Left lung (tissue), 10 donors: Measurements from ENCODE around the gene TRMT44. TPM values are rescaled to one million over a fixed set of nuclear protein-coding genes. Genes with fewer than 3 reads are reported as not detected.

Source experiments
- ATAC-seq: fragments of 200-7000 bp; cut with Tn5 transposase; one replicate; pipeline ENCODE4 v1.9.1; 2020; ENCODE audit warnings: moderate library complexity
- DNase-seq, 4 donors: peaks; one replicate each; pipeline ENCODE4 v3.0.0-alpha.2; 2013 to 2020
- H3K27ac ChIP-seq, 2 donors: fragments of 200-600 bp; sonication (generic) in 1 of 2; one replicate each; pipeline versions ENCODE4 v1.5.0 to v1.8.0; 2020 to 2021
- H3K27me3 ChIP-seq, 2 donors: fragments of 200-600 bp; sonication (generic) in 1 of 2; one replicate each; pipeline versions ENCODE4 v1.5.0 to v1.8.0; 2020 to 2021
- H3K36me3 ChIP-seq, 2 donors: fragments of 200-600 bp; sonication (generic) in 1 of 2; one replicate each; pipeline versions ENCODE4 v1.5.0 to v1.8.0; 2020 to 2021
- H3K4me1 ChIP-seq, 2 donors: fragments of 200-600 bp; one replicate each; pipeline ENCODE4 v1.8.0; 2021
- H3K4me3 ChIP-seq, 2 donors: fragments of 200-600 bp; sonication (generic) in 1 of 2; one replicate each; pipeline versions ENCODE4 v1.5.0 to v1.8.0; 2020 to 2021; ENCODE audit warnings: mild to moderate bottlenecking in 1 of 2
- H3K9me3 ChIP-seq, 2 donors: fragments of 200-600 bp; sonication (generic) in 1 of 2; one replicate each; pipeline versions ENCODE4 v1.5.0 to v1.8.0; 2020 to 2021
- intact Hi-C, 2 donors: fragments of 100-400 bp; cut with DNase I; formaldehyde crosslinking; loops; one replicate each; pipeline versions ENCODE4 v1.11.2 to v1.14.2; 2022
- polyA plus RNA-seq, 6 donors: library from polyadenylated mRNA; unstranded; fragments of 120-200 nt; gene quantifications; one replicate each; pipeline ENCODE4 v1.2.1, GENCODE V29; 2013; ENCODE audit not compliant: insufficient read length in 6 of 6
- total RNA-seq, 2 donors: library from RNA; stranded (reverse); fragmentation: NEBNext Ultra II Directional; extraction: Animal tissue kit (Norgen Biotek cat#: 25700); gene quantifications; one replicate each; pipeline ENCODE4 v1.2.1, GENCODE V29; 2021
- TF ChIP-seq, protein P1 (sequence below), 2 donors: fragments of 200-600 bp; sonication (generic) in 1 of 2; IDR thresholded peaks; one replicate each; pipeline versions ENCODE4 v1.5.0 to v1.8.0; 2021; ENCODE audit warnings: antibody characterized with exemption in 2 of 2
- donor health status: DM: no; HTN: yes; CAD: no.
- donor health status: DM: no; HTN: no; CAD: no.

The TRMT44 gene
- total and polyA plus RNA-seq, 8 donors, result 15.0 to 20.6 (median 19.1) TPM

GRCh38 chr4:8398347-8398746, 42.2 kb upstream of the TRMT44 start:
- H3K36me3 ChIP-seq, result peaks cover 0 to 59% of the 10 kb centered on the region in 2 donors
- no peak overlapping the region for H3K4me3 ChIP-seq
- H3K9me3 ChIP-seq, result no peaks in the 10 kb centered on the region
- no peak overlapping the region for H3K27ac ChIP-seq
- H3K4me1 ChIP-seq, result peaks cover 11 to 22% of the 10 kb centered on the region in 2 donors
- intact Hi-C loops, result no loop called here
- TF ChIP-seq, protein P1, sequence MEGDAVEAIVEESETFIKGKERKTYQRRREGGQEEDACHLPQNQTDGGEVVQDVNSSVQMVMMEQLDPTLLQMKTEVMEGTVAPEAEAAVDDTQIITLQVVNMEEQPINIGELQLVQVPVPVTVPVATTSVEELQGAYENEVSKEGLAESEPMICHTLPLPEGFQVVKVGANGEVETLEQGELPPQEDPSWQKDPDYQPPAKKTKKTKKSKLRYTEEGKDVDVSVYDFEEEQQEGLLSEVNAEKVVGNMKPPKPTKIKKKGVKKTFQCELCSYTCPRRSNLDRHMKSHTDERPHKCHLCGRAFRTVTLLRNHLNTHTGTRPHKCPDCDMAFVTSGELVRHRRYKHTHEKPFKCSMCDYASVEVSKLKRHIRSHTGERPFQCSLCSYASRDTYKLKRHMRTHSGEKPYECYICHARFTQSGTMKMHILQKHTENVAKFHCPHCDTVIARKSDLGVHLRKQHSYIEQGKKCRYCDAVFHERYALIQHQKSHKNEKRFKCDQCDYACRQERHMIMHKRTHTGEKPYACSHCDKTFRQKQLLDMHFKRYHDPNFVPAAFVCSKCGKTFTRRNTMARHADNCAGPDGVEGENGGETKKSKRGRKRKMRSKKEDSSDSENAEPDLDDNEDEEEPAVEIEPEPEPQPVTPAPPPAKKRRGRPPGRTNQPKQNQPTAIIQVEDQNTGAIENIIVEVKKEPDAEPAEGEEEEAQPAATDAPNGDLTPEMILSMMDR (IDR thresholded peaks at IDR 0.05), result no peak
- no peak for DNase-seq
- H3K27me3 ChIP-seq, result no peaks in the 10 kb centered on the region
- ATAC-seq, result no peak

- Histone ChIP-seq H3K36me3 (peaks cover 0 to 60% of the 10 kb centered on the region in 2 donors), H3K4me3 (no peak overlapping the region), H3K4me1 (peaks cover 4 to 22% of the 10 kb centered on the region in 2 donors), H3K9me3 (no peaks in the 10 kb centered on the region), H3K27me3 (no peaks in the 10 kb centered on the region), H3K27ac (no peak overlapping the region)
- no peak for ATAC-seq
- intact Hi-C loops, result no loop called here
- TF ChIP-seq, protein P1 (IDR thresholded peaks at IDR 0.05), result no peak
- no peak for DNase-seq
Observed at GRCh38 chr4:8399298-8399697, 41.3 kb upstream of the TRMT44 start.

GRCh38 chr4:8400632-8401325, 39.8 kb upstream of the TRMT44 start:
- Histone ChIP-seq H3K27me3 (no peaks in the 10 kb centered on the region), H3K36me3 (peaks cover 0 to 67% of the 10 kb centered on the region in 2 donors), H3K4me1 (peaks cover 0 to 22% of the 10 kb centered on the region in 2 donors), H3K9me3 (no peaks in the 10 kb centered on the region), H3K27ac (no peak overlapping the region), H3K4me3 (no peak overlapping the region)
- DNase-seq, result no peak
- intact Hi-C loops, result loop anchor here (5.0 to 10.0 kb wide), 2 partner anchors 163 to 166 kb away; no protein-coding TSS in a partner anchor
- TF ChIP-seq, protein P1 (IDR thresholded peaks at IDR 0.05), result no peak
- no peak for ATAC-seq

DNA sequence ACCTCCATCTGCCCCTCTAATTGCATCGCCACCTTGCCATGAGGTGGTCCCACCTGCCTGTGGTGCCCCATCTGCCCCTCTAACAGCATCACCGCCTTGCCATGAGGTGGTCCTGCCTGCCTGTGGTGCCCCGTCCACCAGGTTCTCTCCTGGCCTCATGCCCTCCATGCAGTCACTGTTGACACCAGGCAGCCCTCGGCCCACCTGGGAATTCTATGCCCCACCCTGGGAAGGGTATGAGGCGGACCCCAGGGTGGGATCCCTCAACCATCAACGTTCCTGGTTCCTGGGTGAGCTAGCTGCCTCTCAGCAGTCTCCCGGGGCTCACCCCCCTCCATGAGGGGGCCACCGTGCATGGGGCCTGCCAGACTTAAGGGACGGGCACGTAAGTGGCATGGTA, 38.9 kb upstream of the TRMT44 start:
- H3K4me3 ChIP-seq, result no peak overlapping the region
- no peak for ATAC-seq
- peaks cover 0 to under 1% of the 10 kb centered on the region in 2 donors for H3K9me3 ChIP-seq
- H3K4me1 ChIP-seq, result peaks cover 0 to 22% of the 10 kb centered on the region in 2 donors
- H3K27ac ChIP-seq, result no peak overlapping the region
- H3K36me3 ChIP-seq, result peaks cover 0 to 68% of the 10 kb centered on the region in 2 donors
- intact Hi-C loops, result loop anchor here (5.0 to 10.0 kb wide), 2 partner anchors 164 to 167 kb away; no protein-coding TSS in a partner anchor
- TF ChIP-seq, protein P1 (IDR thresholded peaks at IDR 0.05), result no peak
- no peak for DNase-seq
- no peaks in the 10 kb centered on the region for H3K27me3 ChIP-seq

DNA sequence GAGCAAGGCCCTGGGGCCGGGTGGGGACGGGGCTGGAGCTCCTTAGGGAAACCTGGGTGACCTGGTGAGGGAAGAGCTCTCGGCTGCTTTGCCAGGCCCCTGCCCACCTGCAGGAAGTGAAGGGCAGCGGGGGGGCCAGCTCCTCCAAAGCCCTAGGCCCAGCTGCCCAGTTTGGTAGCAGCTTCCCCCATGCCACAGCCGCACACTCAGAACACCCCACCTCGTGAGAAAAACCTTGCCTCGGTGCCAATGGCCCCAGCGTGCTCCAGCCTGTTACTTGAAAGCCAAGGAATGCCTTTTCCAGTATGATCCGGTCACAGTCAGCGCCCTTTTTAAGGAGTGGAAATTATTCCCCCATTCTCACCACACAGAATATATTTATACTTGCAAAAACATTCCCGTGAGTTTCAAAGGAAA, 38.4 kb upstream of the TRMT44 start:
- no peaks in the 10 kb centered on the region for H3K27me3 ChIP-seq
- TF ChIP-seq, protein P1 (IDR thresholded peaks at IDR 0.05), result no peak
- H3K4me3 ChIP-seq, result no peak overlapping the region
- intact Hi-C loops, result loop anchor here (5.0 to 10.0 kb wide), 2 partner anchors 165 to 167 kb away; no protein-coding TSS in a partner anchor
- peaks cover 0 to 22% of the 10 kb centered on the region in 2 donors for H3K4me1 ChIP-seq
- H3K36me3 ChIP-seq, result peaks cover 0 to 65% of the 10 kb centered on the region in 2 donors
- DNase-seq, result peak in 1 of 4 donors; percentile 71
- no peak overlapping the region for H3K27ac ChIP-seq
- no peak for ATAC-seq
- H3K9me3 ChIP-seq, result peaks cover 0 to 2% of the 10 kb centered on the region in 2 donors
